HEK293 (cell line): ENCODE measurements around the gene BEST2.

Source experiments
- AEBP2 ChIP-seq: fragments of 450-650 bp; formaldehyde crosslinking; IDR thresholded peaks from 2 replicates; pipeline ENCODE4 v1.5.1; 2016; ENCODE audit warnings: missing biosample characterization, missing genetic modification characterization, borderline replicate concordance
- GLI4 ChIP-seq: fragments of 450-650 bp; formaldehyde crosslinking; IDR thresholded peaks from 2 replicates; pipeline ENCODE4 v1.5.1; 2016; ENCODE audit warnings: missing biosample characterization, missing genetic modification characterization
- PATZ1 ChIP-seq: fragments of 450-650 bp; formaldehyde crosslinking; IDR thresholded peaks from 2 replicates; pipeline ENCODE4 v1.5.1; 2016; ENCODE audit warnings: missing biosample characterization, missing genetic modification characterization
- PRDM6 ChIP-seq: fragments of 450-650 bp; formaldehyde crosslinking; IDR thresholded peaks from 2 replicates; pipeline ENCODE4 v1.5.1; 2017; ENCODE audit warnings: missing biosample characterization, missing genetic modification characterization
- SP2 ChIP-seq: fragments of 450-650 bp; formaldehyde crosslinking; IDR thresholded peaks from 2 replicates; pipeline ENCODE4 v1.5.1; 2016; ENCODE audit warnings: missing biosample characterization, missing genetic modification characterization
- TCF7L2 ChIP-seq: IDR thresholded peaks from 2 replicates; pipeline ENCODE4 v1.6.1; 2011; ENCODE audit warnings: low read depth, mild to moderate bottlenecking, inconsistent platforms, low read length, moderate library complexity, borderline replicate concordance
- TRIM28 ChIP-seq: IDR thresholded peaks from 2 replicates; pipeline ENCODE4 v1.6.1; 2011; ENCODE audit warnings: low read length, control low read depth, borderline replicate concordance
- TSHZ1 ChIP-seq: fragments of 450-650 bp; formaldehyde crosslinking; IDR thresholded peaks from 2 replicates; pipeline ENCODE4 v1.5.1; 2016; ENCODE audit warnings: missing biosample characterization, missing genetic modification characterization, borderline replicate concordance
- WT1 ChIP-seq: fragments of 450-650 bp; formaldehyde crosslinking; IDR thresholded peaks from 2 replicates; pipeline ENCODE4 v1.5.1; 2016; ENCODE audit warnings: missing biosample characterization, missing genetic modification characterization
- ZBTB1 ChIP-seq: fragments of 450-650 bp; formaldehyde crosslinking; IDR thresholded peaks from 2 replicates; pipeline ENCODE4 v1.5.1; 2016; ENCODE audit warnings: missing biosample characterization, missing genetic modification characterization
- ZBTB11 ChIP-seq: fragments of 450-650 bp; formaldehyde crosslinking; conservative IDR thresholded peaks from 2 replicates; pipeline ENCODE4 v1.5.1; 2016; ENCODE audit warnings: low read depth, missing biosample characterization, missing genetic modification characterization
- ZBTB20 ChIP-seq: fragments of 450-650 bp; formaldehyde crosslinking; IDR thresholded peaks from 2 replicates; pipeline ENCODE4 v1.5.1; 2016; ENCODE audit warnings: missing biosample characterization, missing genetic modification characterization
- ZNF184 ChIP-seq: fragments of 450-650 bp; IDR thresholded peaks from 2 replicates; pipeline ENCODE4 v1.5.1; 2018; ENCODE audit warnings: missing biosample characterization, mild to moderate bottlenecking, missing genetic modification characterization
- ZNF248 ChIP-seq: fragments of 450-650 bp; formaldehyde crosslinking; IDR thresholded peaks from 2 replicates; pipeline ENCODE4 v1.5.1; 2017; ENCODE audit warnings: missing biosample characterization, missing genetic modification characterization
- ZNF404 ChIP-seq: fragments of 450-650 bp; formaldehyde crosslinking; IDR thresholded peaks from 2 replicates; pipeline ENCODE4 v1.5.1; 2017; ENCODE audit warnings: missing biosample characterization, missing genetic modification characterization
- ZNF473 ChIP-seq: fragments of 450-650 bp; formaldehyde crosslinking; IDR thresholded peaks from 2 replicates; pipeline ENCODE4 v1.5.1; 2017; ENCODE audit warnings: missing biosample characterization, missing genetic modification characterization
- ZNF529 ChIP-seq: fragments of 450-650 bp; formaldehyde crosslinking; IDR thresholded peaks from 2 replicates; pipeline ENCODE4 v1.5.1; 2017; ENCODE audit warnings: missing genetic modification characterization, missing biosample characterization; ENCODE audit not compliant: insufficient replicate concordance
- ZNF549 ChIP-seq: fragments of 450-650 bp; IDR thresholded peaks from 2 replicates; pipeline ENCODE4 v1.5.1; 2018; ENCODE audit warnings: missing biosample characterization, missing genetic modification characterization, mild to moderate bottlenecking, inconsistent platforms, moderate library complexity
- ZNF558 ChIP-seq: fragments of 450-650 bp; formaldehyde crosslinking; IDR thresholded peaks from 2 replicates; pipeline ENCODE4 v1.5.1; 2016; ENCODE audit warnings: missing biosample characterization, missing genetic modification characterization
- ZNF645 ChIP-seq: fragments of 450-650 bp; formaldehyde crosslinking; IDR thresholded peaks from 2 replicates; pipeline ENCODE4; 2016; ENCODE audit warnings: missing biosample characterization, missing genetic modification characterization
- ZNF658 ChIP-seq: fragments of 450-650 bp; formaldehyde crosslinking; IDR thresholded peaks from 2 replicates; pipeline ENCODE4; 2016; ENCODE audit warnings: missing biosample characterization, missing genetic modification characterization
- ZNF776 ChIP-seq: fragments of 450-650 bp; formaldehyde crosslinking; IDR thresholded peaks from 2 replicates; pipeline ENCODE4 v1.5.0; 2017; ENCODE audit warnings: missing biosample characterization, missing genetic modification characterization, borderline replicate concordance
- ZSCAN4 ChIP-seq: fragments of 450-650 bp; formaldehyde crosslinking; IDR thresholded peaks from 2 replicates; pipeline ENCODE4 v1.5.1; 2017; ENCODE audit warnings: missing biosample characterization, missing genetic modification characterization

Gene BEST2

GRCh38 chr19:12793290-12794195 lies 42.0 kb downstream of the BEST2 start (continued):
- TF ChIP-seq TSHZ1 (no peak), ZNF248 (no peak), SP2 (tag by site-specific recombination) (peak; percentile 89), ZSCAN4 (tag by site-specific recombination) (no peak), ZNF658 (tag by site-specific recombination) (no peak), GLI4 (tag by site-specific recombination) (no peak), ZBTB11 (tag by site-specific recombination) (peak; percentile 57), ZNF473 (tag by site-specific recombination) (no peak), PATZ1 (tag by site-specific recombination) (peak; percentile 31), AEBP2 (no peak), ZNF776 (tag by site-specific recombination) (no peak), ZBTB1 (tag by site-specific recombination) (no peak), ZBTB20 (tag by site-specific recombination) (peak; percentile 97), ZNF558 (tag by site-specific recombination) (no peak), ZNF549 (tag by site-specific recombination) (no peak), ZNF404 (tag by site-specific recombination) (no peak), TRIM28 (no peak), ZNF184 (tag by site-specific recombination) (0 out of 2 replicates have a peak, but pooled peaks have one; percentile 8), WT1 (tag by site-specific recombination) (no peak), TCF7L2 (no peak), ZNF645 (no peak), ZNF529 (no peak), PRDM6 (tag by site-specific recombination) (no peak)
